ENCODE data around the gene LONRF3. TPM values are rescaled to one million over a fixed set of nuclear protein-coding genes. Genes with fewer than 3 reads are reported as not detected.

LONRF3 gene
- total and polyA plus RNA-seq, 4 donors: 2.0 to 26.7 (median 5.8) TPM

DNA sequence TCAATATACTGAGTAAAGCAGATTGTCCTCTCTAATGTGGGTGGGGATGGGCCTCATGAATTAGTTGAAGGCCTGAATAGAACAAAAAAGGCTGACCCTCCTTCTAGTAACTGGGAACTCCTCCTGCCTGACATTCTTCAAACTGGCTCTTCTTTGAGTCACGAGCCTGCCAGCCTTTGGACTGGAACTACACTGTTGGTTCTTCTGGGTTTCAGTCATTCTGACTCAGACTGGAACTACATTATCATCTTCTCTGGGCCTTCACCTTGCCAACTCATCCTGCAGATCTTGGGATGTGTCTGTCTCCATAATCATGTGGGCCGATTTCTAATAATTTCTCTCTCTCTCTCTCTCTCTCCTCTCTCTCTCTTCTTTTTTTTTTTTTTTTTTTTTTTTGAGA lies 71.5 kb downstream of the LONRF3 start:
- 94% methylated on average over 2 of the region's 2 CpGs for whole genome bisulfite sequencing
- Histone ChIP-seq H3K36me3 (ENCODE audit: control insufficient read depth in 4 of 4, insufficient read depth in 3 of 4, low read depth in 1 of 4, low read length in 3 of 4) (no peaks in the 10 kb centered on the region), H3K27ac (ENCODE audit: low read depth in 1 of 2, low read length in 2 of 2) (no peak overlapping the region), H3K9me3 (ENCODE audit: control insufficient read depth in 4 of 4, low read length in 3 of 4) (no peaks in the 10 kb centered on the region), H3K9ac (ENCODE audit: low read depth in 1 of 2, low read length in 2 of 2) (no peak overlapping the region), H3K27me3 (ENCODE audit: control insufficient read depth in 4 of 4, insufficient read depth in 4 of 4, low read length in 3 of 4) (peaks cover 0 to 3% (median 0%) of the 10 kb centered on the region in 4 donors), H3K4me1 (ENCODE audit: control insufficient read depth in 4 of 4, insufficient read depth in 4 of 4, low read length in 3 of 4) (peaks cover 0 to 3% (median 0%) of the 10 kb centered on the region in 4 donors), H3K4me3 (ENCODE audit: low read depth in 1 of 3, low read length in 3 of 3) (no peak overlapping the region)
- DNase-seq (ENCODE audit: low spot score): no peak
- TF ChIP-seq, protein P1, sequence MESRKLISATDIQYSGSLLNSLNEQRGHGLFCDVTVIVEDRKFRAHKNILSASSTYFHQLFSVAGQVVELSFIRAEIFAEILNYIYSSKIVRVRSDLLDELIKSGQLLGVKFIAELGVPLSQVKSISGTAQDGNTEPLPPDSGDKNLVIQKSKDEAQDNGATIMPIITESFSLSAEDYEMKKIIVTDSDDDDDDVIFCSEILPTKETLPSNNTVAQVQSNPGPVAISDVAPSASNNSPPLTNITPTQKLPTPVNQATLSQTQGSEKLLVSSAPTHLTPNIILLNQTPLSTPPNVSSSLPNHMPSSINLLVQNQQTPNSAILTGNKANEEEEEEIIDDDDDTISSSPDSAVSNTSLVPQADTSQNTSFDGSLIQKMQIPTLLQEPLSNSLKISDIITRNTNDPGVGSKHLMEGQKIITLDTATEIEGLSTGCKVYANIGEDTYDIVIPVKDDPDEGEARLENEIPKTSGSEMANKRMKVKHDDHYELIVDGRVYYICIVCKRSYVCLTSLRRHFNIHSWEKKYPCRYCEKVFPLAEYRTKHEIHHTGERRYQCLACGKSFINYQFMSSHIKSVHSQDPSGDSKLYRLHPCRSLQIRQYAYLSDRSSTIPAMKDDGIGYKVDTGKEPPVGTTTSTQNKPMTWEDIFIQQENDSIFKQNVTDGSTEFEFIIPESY (IDR thresholded peaks at IDR 0.05): no peak
- TF ChIP-seq HNF4G (IDR thresholded peaks at IDR 0.05) (no peak), YY1 (IDR thresholded peaks at IDR 0.05) (no peak), HNF4A (conservative IDR thresholded peaks at IDR 0.05) (no peak), RXRA (IDR thresholded peaks at IDR 0.05) (no peak), JUND (IDR thresholded peaks at IDR 0.05) (no peak), GABPA (IDR thresholded peaks at IDR 0.05 in 1 of 2, conservative IDR thresholded peaks at IDR 0.05 in 1 of 2) (no peak), FOXA1 (IDR thresholded peaks at IDR 0.05) (no peak), EGR1 (IDR thresholded peaks at IDR 0.05; ENCODE audit: low read depth in 2 of 2) (no peak)
- TF ChIP-seq, protein P2, sequence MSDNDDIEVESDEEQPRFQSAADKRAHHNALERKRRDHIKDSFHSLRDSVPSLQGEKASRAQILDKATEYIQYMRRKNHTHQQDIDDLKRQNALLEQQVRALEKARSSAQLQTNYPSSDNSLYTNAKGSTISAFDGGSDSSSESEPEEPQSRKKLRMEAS (IDR thresholded peaks at IDR 0.05): no peak
- TF ChIP-seq, protein P3, sequence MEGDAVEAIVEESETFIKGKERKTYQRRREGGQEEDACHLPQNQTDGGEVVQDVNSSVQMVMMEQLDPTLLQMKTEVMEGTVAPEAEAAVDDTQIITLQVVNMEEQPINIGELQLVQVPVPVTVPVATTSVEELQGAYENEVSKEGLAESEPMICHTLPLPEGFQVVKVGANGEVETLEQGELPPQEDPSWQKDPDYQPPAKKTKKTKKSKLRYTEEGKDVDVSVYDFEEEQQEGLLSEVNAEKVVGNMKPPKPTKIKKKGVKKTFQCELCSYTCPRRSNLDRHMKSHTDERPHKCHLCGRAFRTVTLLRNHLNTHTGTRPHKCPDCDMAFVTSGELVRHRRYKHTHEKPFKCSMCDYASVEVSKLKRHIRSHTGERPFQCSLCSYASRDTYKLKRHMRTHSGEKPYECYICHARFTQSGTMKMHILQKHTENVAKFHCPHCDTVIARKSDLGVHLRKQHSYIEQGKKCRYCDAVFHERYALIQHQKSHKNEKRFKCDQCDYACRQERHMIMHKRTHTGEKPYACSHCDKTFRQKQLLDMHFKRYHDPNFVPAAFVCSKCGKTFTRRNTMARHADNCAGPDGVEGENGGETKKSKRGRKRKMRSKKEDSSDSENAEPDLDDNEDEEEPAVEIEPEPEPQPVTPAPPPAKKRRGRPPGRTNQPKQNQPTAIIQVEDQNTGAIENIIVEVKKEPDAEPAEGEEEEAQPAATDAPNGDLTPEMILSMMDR (IDR thresholded peaks at IDR 0.05; ENCODE audit: low read depth, low read length, missing input control): no peak

DNA sequence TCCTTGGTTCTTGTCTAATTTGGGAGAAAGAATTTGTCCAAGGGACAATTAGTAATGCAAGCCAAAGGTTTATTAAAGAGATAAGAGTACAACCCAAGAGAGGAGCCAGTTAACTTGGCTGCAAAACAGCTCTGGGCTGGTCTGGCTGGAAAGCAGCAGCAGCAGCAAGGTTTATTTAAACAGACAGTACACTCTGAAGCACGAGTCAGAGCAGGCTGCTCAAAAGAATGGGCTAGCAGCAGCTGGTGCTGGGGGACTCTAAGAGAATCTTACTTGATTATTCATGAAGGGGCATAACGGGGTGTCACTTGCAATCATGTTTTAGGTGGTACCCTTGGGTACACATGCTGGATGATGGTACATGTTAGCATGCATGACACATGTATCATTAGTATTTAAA lies 81.3 kb downstream of the LONRF3 start:
- WGBS: 56% methylated on average over 2 of the region's 2 CpGs
- TF ChIP-seq YY1 (IDR thresholded peaks at IDR 0.05): no peak
- H3K36me3 ChIP-seq (ENCODE audit: control insufficient read depth in 4 of 4, insufficient read depth in 3 of 4, low read depth in 1 of 4, low read length in 3 of 4): no peaks in the 10 kb centered on the region
- no peak overlapping the region for H3K9ac ChIP-seq (ENCODE audit: low read depth in 1 of 2, low read length in 2 of 2)
- no peak for DNase-seq (ENCODE audit: low spot score)
- H3K27ac ChIP-seq (ENCODE audit: low read depth in 1 of 2, low read length in 2 of 2): no peak overlapping the region
- H3K4me3 ChIP-seq (ENCODE audit: low read depth in 1 of 3, low read length in 3 of 3): no peak overlapping the region
- peaks cover 0 to 2% (median 0%) of the 10 kb centered on the region in 4 donors for H3K27me3 ChIP-seq (ENCODE audit: control insufficient read depth in 4 of 4, insufficient read depth in 4 of 4, low read length in 3 of 4)
- H3K9me3 ChIP-seq (ENCODE audit: control insufficient read depth in 4 of 4, low read length in 3 of 4): no peaks in the 10 kb centered on the region
- H3K4me1 ChIP-seq (ENCODE audit: control insufficient read depth in 4 of 4, insufficient read depth in 4 of 4, low read length in 3 of 4): no peaks in the 10 kb centered on the region

DNA sequence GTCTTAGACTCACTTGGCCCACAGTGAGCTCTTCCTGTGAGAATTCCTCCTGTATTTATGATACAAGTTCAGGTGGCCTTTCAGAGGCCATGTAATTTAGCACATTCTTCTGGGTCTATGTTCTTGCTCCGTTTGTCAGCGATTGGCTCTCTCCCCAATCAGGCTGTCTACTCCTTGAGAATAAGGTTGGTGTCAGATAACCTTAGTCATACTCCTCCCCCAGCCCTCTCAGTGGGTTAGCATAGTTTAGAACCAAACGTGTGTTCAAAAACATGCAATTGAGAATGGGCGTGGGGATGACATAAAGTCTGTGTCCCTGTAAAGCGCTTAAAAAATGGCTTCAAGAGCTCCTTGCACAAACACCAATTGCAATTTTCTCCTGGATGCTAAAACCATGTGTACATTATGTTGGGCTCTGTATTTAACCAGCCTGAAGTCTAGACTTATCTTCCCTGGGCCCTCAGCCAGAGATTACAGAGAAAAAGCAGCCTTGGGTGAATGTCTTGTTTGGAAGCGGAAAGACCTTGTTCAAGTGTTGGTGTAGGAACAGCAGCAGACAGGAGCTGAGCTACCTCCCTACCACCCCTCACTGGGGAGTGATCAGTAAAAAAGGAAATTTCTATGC lies 88.4 kb downstream of the LONRF3 start:
- Histone ChIP-seq H3K9ac (ENCODE audit: low read depth in 1 of 2, low read length in 2 of 2) (no peak overlapping the region), H3K4me3 (ENCODE audit: low read depth in 1 of 3, low read length in 3 of 3) (no peak overlapping the region), H3K4me1 (ENCODE audit: control insufficient read depth in 4 of 4, insufficient read depth in 4 of 4, low read length in 3 of 4) (no peaks in the 10 kb centered on the region), H3K9me3 (ENCODE audit: control insufficient read depth in 4 of 4, low read length in 3 of 4) (no peaks in the 10 kb centered on the region), H3K36me3 (ENCODE audit: control insufficient read depth in 4 of 4, insufficient read depth in 3 of 4, low read depth in 1 of 4, low read length in 3 of 4) (no peaks in the 10 kb centered on the region), H3K27me3 (ENCODE audit: control insufficient read depth in 4 of 4, insufficient read depth in 4 of 4, low read length in 3 of 4) (no peaks in the 10 kb centered on the region), H3K27ac (ENCODE audit: low read depth in 1 of 2, low read length in 2 of 2) (no peak overlapping the region)
- WGBS: 72% methylated on average over 6 of the region's 6 CpGs
- DNase-seq (ENCODE audit: low spot score): no peak
- no peak for TF ChIP-seq HNF4G (IDR thresholded peaks at IDR 0.05)
- no peak for TF ChIP-seq GABPA (IDR thresholded peaks at IDR 0.05 in 1 of 2, conservative IDR thresholded peaks at IDR 0.05 in 1 of 2)
- no peak for TF ChIP-seq TAF1 (conservative IDR thresholded peaks at IDR 0.05)
- TF ChIP-seq FOXA1 (IDR thresholded peaks at IDR 0.05): no peak
- no peak for TF ChIP-seq FOXA2 (IDR thresholded peaks at IDR 0.05)
- TF ChIP-seq, protein P2 (IDR thresholded peaks at IDR 0.05): no peak
- TF ChIP-seq, protein P3 (IDR thresholded peaks at IDR 0.05; ENCODE audit: low read depth, low read length, missing input control): no peak
- TF ChIP-seq, protein P4, sequence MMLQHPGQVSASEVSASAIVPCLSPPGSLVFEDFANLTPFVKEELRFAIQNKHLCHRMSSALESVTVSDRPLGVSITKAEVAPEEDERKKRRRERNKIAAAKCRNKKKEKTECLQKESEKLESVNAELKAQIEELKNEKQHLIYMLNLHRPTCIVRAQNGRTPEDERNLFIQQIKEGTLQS (IDR thresholded peaks at IDR 0.05): no peak
- TF ChIP-seq, protein P5, sequence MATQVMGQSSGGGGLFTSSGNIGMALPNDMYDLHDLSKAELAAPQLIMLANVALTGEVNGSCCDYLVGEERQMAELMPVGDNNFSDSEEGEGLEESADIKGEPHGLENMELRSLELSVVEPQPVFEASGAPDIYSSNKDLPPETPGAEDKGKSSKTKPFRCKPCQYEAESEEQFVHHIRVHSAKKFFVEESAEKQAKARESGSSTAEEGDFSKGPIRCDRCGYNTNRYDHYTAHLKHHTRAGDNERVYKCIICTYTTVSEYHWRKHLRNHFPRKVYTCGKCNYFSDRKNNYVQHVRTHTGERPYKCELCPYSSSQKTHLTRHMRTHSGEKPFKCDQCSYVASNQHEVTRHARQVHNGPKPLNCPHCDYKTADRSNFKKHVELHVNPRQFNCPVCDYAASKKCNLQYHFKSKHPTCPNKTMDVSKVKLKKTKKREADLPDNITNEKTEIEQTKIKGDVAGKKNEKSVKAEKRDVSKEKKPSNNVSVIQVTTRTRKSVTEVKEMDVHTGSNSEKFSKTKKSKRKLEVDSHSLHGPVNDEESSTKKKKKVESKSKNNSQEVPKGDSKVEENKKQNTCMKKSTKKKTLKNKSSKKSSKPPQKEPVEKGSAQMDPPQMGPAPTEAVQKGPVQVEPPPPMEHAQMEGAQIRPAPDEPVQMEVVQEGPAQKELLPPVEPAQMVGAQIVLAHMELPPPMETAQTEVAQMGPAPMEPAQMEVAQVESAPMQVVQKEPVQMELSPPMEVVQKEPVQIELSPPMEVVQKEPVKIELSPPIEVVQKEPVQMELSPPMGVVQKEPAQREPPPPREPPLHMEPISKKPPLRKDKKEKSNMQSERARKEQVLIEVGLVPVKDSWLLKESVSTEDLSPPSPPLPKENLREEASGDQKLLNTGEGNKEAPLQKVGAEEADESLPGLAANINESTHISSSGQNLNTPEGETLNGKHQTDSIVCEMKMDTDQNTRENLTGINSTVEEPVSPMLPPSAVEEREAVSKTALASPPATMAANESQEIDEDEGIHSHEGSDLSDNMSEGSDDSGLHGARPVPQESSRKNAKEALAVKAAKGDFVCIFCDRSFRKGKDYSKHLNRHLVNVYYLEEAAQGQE (IDR thresholded peaks at IDR 0.05): no peak
- TF ChIP-seq NR2F2 (IDR thresholded peaks at IDR 0.05): no peak
- TF ChIP-seq YY1 (IDR thresholded peaks at IDR 0.05): no peak
- no peak for TF ChIP-seq RAD21 (IDR thresholded peaks at IDR 0.05)

Data from liver (tissue), 9 donors.